ENCODE results near the gene CRIP3.

DNA sequence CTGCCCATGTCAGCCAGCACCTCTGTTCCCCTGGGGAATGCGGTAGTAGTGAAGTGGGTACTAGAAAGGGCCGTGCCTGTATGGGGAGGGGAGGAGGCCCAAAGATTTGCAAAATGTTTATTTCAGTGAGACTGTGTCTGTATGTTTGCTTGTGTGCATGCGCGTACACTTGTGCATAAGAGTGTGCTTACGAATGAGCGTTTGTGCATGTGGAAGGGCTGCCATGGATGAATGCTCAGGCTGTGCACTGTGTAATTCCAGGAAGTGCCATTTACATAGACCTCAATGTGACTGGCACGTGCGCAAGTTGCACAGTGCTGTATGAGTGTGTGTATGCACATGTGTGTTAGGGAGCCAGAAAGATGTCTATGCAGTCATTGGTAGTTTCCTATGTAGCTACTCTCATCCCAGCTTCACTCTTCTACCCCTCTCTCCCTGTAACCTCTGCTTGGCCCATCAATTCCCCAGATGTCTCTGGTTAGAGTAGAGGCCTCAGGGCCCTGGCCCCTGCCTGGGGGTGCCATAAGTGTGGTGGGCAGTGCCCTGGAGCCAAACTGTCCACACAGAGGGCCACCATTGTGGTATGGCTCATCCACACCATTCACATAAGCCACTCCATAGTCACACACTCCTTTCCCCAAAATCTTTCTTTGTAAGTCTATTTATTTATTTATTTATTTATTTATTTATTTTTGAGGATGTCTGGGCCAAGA, 37.4 kb downstream of the CRIP3 start:
- TF ChIP-seq, protein P1, sequence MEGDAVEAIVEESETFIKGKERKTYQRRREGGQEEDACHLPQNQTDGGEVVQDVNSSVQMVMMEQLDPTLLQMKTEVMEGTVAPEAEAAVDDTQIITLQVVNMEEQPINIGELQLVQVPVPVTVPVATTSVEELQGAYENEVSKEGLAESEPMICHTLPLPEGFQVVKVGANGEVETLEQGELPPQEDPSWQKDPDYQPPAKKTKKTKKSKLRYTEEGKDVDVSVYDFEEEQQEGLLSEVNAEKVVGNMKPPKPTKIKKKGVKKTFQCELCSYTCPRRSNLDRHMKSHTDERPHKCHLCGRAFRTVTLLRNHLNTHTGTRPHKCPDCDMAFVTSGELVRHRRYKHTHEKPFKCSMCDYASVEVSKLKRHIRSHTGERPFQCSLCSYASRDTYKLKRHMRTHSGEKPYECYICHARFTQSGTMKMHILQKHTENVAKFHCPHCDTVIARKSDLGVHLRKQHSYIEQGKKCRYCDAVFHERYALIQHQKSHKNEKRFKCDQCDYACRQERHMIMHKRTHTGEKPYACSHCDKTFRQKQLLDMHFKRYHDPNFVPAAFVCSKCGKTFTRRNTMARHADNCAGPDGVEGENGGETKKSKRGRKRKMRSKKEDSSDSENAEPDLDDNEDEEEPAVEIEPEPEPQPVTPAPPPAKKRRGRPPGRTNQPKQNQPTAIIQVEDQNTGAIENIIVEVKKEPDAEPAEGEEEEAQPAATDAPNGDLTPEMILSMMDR (IDR thresholded peaks at IDR 0.05 in 2 of 3, conservative IDR thresholded peaks at IDR 0.05 in 1 of 3; ENCODE audit: control insufficient read depth in 2 of 3, extremely low read depth in 1 of 3, insufficient read depth in 1 of 3, low read depth in 3 of 3, low read length in 3 of 3), result no peak
- TF ChIP-seq BCL11A (IDR thresholded peaks at IDR 0.05; ENCODE audit: low read depth, low read length), result no peak
- TF ChIP-seq FOXM1 (IDR thresholded peaks at IDR 0.05; ENCODE audit: low read depth, low read length), result no peak
- TF ChIP-seq POU2F2 (IDR thresholded peaks at IDR 0.05; ENCODE audit: borderline replicate concordance, low read depth, low read length), result peak; percentile 62; the same call in 1 of the 3 replicates
